Transverse colon (tissue), 3 donors: ENCODE results near the gene TMEM205.

Experiments
- EP300 ChIP-seq: sonication (generic); formaldehyde crosslinking; IDR thresholded peaks from one replicate; pipeline ENCODE4 v1.6.1; 2017; ENCODE audit warnings: antibody characterized with exemption, low read depth
- POLR2A ChIP-seq: fragments of 450-650 bp; IDR thresholded peaks from one replicate; pipeline ENCODE4 v1.6.1; 2016; ENCODE audit warnings: antibody characterized with exemption, mild to moderate bottlenecking, moderate library complexity
- TF ChIP-seq, protein P1 (sequence below), 5 experiments: fragments of 200-600 bp in 3 of 5; fragments of 450-650 bp in 2 of 5; sonication (generic) in 3 of 5; IDR thresholded peaks; 1 replicate in 2 of 5; 2 replicates in 3 of 5; pipeline ENCODE4 v1.5.1; 2016 to 2017; ENCODE audit warnings: antibody characterized with exemption in 5 of 5, inconsistent platforms in 3 of 5, mild to moderate bottlenecking in 2 of 5, moderate library complexity in 1 of 5

DNA sequence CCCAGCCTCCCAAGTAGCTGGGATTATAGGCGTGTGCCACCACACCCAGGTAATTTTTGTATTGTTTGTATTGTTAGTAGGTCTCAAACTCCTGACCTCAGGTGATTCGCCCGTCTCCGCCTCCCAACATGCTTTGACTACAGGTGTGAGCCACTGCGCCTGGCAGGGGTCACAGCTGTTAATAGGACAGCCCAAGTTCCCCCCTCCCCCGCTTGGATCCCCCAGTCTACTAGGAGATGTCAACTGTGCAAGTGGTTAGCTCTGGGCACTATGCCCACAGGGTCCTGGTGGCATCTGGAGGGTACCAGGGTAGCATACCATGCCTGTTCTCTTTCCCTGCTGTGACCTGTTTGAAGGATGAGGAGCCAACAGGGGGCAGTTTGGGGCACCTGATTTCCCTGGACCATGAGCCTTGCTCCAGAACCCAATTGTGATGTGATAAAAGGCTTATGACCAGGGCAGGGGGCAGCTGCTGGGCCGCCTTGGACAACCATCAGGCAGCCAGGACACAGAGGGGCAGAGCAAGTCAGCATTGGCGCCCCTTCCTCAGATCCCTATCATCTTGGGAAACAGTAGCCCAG lies 50.3 kb downstream of the TMEM205 start, which contains the start of gene TSPAN16:
- TF ChIP-seq EP300 (no peak), POLR2A (no peak)
- TF ChIP-seq, protein P1, sequence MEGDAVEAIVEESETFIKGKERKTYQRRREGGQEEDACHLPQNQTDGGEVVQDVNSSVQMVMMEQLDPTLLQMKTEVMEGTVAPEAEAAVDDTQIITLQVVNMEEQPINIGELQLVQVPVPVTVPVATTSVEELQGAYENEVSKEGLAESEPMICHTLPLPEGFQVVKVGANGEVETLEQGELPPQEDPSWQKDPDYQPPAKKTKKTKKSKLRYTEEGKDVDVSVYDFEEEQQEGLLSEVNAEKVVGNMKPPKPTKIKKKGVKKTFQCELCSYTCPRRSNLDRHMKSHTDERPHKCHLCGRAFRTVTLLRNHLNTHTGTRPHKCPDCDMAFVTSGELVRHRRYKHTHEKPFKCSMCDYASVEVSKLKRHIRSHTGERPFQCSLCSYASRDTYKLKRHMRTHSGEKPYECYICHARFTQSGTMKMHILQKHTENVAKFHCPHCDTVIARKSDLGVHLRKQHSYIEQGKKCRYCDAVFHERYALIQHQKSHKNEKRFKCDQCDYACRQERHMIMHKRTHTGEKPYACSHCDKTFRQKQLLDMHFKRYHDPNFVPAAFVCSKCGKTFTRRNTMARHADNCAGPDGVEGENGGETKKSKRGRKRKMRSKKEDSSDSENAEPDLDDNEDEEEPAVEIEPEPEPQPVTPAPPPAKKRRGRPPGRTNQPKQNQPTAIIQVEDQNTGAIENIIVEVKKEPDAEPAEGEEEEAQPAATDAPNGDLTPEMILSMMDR (IDR thresholded peaks at IDR 0.05) = no peak
